Kasumi-1 (cell line): ENCODE data around the gene TBCA.
"Not testable (repeated sequence)": the region's sequence is repeated elsewhere in the genome, so short reads cannot be mapped to it uniquely, and the experiment has no call there.

Experiments used
- DNase-seq, 2 experiments: peaks; one replicate each; lab custom pipeline; 2025; lab: John Stamatoyannopoulos, UW

The TBCA gene

GRCh38 chr5:77772729-77773128 is 3.4 kb downstream of the TBCA start:
- DNase-seq, result no peak

DNA sequence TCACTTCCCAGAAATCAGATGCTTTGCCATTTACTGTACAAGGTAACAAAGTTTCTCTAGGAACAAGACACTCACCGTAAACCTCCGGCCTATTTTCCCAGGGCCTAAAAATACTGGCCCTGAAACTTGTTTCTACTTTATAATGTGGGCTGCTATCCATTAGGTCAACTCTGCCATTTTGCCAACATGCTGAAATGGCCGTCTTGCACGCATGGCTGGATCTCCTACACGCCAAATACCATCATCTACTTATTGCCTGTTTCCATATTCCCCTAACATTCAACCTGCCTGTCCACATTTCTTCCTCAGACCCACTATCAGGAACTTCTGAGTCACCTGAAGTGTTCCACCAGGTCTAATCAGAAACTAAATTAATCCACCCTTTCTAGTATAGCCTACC is 4.7 kb downstream of the TBCA start:
- DNase-seq, result no peak

DNA sequence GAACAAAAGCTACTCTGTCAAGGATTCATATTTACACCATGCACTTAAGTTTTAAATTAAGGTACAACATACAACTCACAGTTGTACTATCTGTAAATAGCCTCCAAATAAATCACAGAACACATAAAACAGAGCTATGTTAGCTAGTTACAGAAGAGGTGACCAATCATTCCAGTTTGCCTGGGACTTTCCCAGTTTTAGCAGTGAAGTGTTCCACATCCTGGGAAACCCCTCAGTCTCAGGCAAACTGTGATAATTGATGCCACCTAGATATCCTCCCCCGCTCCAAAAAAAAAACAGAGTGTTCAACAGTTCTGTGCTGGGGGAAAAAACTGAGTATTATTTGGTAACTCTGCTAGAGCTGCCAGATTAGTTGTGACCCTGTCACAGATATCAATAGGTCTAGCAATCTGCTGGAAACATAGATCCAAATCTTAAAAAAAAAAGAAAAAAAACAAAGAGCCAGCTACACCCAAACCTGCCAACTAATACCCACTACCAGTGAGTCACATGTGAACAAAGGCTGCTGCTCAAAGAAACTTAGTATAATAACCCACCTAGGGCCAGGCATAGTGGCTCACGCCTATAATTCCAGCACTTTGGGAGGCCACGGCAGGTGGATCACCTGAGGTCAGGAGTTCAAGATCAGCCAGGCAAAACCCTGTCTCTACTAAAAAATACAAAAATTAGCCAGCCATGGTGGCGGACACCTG is 5.7 kb downstream of the TBCA start:
- no peak for DNase-seq

- no peak for DNase-seq
These were observed 7.2 kb downstream of the TBCA start for GRCh38 chr5:77768978-77769377.

- no peak for DNase-seq
These were observed 8.8 kb downstream of the TBCA start for GRCh38 chr5:77767301-77767700.

GRCh38 chr5:77761606-77762005 is 14.5 kb downstream of the TBCA start:
- no peak for DNase-seq

GRCh38 chr5:77758141-77758938 is 17.8 kb downstream of the TBCA start:
- no peak for DNase-seq

- DNase-seq, result no peak
These were observed 24.7 kb downstream of the TBCA start for GRCh38 chr5:77751328-77752023.

DNA sequence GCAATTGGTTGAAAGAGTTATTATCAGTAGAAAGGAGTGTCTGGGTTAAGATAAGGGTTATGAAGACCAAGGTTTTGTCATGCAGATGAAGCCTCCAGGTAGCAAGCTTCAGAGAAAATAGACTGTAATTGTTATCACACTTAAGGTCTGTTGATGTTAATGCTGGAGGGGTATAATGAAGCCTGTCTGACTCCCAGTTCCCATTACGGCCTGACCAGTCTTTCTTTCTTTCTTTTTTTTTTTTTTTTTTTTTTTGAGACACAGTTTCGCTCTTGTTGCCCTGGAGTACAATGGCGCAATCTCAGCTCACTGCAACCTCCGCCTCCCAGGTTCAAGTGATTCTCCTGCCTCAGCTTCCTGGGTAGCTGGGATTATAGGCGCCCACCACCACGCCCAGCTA is 25.2 kb downstream of the TBCA start:
- DNase-seq, result not testable (repeated sequence)

GRCh38 chr5:77748160-77748559 is 28.0 kb downstream of the TBCA start:
- DNase-seq, result no peak

GRCh38 chr5:77744116-77744515 is 32.0 kb downstream of the TBCA start:
- peak; percentile 8 to 9 for DNase-seq

GRCh38 chr5:77743181-77743580 is 33.0 kb downstream of the TBCA start:
- DNase-seq, result no peak

- DNase-seq, result no peak
These were observed 34.5 kb downstream of the TBCA start for GRCh38 chr5:77741608-77742007.

DNA sequence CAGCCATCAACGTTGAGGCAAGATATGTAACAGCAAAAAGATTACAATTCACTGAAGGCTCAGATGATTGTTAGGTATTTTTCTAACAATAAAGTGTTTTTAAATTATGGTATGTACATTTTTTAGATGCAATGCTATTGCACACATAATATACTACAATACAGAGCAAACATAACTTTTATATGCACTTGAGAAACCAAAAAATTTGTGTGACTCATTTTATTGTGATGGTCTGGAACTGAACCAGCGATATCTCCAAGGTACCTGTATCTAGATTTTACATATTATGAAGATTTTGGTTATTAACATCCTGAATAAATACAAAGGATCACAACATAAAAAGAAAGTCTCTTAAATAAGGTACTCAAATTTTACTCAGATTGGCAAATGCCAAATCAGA is 41.3 kb downstream of the TBCA start:
- DNase-seq, result no peak

GRCh38 chr5:77733130-77733529 is 43.0 kb downstream of the TBCA start:
- DNase-seq, result no peak

DNA sequence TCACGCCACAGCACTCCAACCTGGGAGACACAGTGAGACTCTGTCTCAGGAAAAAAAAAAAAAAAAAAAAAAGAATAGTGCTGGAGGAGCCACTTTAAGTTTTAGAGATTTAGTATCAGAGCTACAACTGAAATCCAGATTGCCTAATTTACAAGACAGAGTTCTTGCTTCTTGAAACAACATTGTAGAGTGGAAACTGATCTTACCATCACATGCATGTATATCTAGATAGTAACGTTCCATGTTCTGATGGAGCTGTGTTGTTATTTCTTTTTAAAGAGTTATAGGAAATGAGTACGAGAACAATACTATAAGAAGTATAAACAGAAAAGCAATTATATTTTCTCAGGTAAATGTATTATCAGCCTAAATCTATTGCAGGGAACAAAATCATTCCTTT is 48.9 kb downstream of the TBCA start:
- no peak for DNase-seq

DNA sequence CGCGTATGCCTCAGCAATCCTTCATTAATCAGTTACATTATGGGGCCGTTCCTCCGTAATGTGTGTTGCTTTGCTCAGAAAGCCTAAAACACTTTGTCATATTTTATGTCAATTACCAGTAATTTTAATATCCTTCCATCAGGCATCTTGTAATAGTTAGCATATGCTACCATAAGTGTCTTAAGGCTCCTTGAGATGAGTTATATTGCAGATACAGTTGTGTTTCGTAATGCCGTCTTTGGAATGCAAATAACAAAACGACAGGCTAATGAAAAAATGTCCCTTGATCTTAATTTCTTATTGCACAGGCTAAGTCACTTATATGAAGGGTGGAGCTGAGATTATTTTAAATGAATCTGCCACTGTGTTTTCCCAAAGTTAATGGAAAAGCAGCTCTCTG is 50.5 kb downstream of the TBCA start:
- no peak for DNase-seq

DNA sequence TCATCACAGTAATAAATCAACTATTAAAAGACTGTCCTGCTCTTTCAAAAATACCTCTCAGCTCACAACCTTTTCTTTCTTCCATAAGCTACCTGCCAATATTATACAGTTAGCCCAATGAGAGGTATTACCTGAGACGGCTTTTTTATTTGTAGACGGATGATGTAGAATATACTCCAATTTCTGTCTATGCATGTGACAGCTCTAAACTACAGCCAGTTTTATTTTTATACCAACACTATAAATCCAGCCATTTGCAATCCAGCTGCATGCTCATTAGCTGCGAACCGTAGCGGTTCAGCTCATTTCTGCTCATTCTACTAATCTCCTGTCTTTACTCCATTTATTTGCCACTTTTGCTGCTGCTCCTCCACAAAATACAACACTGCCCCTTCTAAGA is 51.2 kb downstream of the TBCA start:
- no peak for DNase-seq

GRCh38 chr5:77719666-77720363 is 56.3 kb downstream of the TBCA start:
- no peak for DNase-seq

DNA sequence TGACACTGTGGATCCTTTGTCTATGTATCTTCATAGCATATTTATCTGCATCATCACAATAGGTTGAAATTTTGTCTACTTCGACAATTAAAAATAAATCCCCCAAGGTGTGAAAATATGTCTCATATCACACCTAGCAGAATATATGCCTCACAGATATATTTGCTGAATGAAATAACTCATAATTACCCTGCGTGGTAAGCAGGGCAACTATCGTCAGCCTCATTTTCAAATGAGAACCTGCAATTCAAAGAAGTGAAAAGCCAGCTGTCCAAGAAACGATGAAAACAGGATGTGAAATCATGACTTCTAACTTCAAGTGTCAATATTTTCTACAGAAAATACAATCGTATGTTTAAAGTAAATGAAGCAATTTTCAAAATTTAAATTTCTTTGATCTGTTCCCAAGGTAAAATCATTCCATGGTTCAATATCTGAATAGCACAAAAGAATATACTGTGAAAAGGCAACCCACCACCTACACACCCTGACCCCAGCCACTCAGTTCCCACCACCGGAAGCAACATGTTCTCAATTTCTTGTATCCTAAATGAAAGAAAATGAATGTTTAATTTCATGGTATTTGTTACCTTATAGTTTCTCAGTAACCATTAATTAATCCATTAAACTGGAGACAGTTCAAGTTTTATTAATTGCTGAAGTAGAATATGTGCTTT is 57.1 kb downstream of the TBCA start:
- no peak for DNase-seq

DNA sequence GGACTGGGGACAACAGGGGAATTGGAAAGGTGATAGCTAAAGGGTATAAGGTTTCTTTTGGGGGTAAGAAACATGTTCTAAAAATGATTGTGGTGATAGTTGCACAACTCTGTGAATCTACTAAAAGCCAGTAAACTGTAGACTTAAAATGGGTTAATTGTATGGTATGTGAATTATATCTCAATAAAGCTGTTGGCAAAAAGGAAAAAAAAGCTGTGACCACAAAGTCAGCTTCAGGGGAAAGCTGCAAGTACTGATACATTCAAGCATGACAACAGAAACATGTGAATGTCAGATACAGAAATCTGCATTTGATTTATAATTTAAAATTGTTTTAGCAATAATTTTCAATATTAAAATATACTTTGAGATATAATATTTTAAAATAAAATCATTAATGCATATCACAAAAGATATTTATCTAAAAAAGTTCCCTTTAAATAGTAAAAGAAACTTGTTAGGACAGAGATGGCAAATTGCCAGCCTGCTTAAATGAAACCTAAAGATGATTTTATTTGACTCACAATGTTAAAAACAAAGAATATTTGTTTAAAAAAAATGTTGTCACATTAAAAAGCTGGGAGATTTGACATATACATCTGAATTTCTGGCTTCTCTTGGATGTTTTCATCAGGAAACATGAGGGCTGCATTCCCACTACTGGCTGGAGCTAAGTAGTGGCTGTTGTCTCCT is 66.0 kb downstream of the TBCA start:
- DNase-seq, result no peak
